ENCODE measurements around the gene PRRT2.

Gene PRRT2

GRCh38 chr16:29835926-29836325 is 23.9 kb downstream of the PRRT2 start:
- no peak for DNase-seq

- no peak for DNase-seq
These were observed 24.6 kb downstream of the PRRT2 start for GRCh38 chr16:29836623-29837022.

DNA sequence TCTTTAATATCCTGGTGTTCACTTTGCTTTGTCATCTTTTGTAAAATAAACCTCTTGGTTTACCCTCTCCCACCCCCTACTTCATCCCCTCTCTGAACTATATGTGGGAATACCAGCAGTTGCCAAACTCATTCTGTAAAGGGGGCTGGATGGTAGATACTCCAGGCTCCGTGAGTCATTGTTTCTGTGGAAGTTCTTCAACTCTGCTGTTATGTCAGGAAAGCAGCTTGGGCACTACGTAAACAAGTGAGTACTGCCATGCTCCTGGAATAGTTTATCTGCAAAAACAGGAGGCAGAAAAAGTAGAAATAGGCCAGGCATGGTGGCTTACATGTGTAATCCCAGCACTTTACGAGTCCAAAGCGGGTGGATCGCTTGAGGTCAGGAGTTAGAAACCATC is 25.8 kb downstream of the PRRT2 start:
- DNase-seq, result no peak

GRCh38 chr16:29839822-29840221 is 27.8 kb downstream of the PRRT2 start:
- DNase-seq, result no peak

DNA sequence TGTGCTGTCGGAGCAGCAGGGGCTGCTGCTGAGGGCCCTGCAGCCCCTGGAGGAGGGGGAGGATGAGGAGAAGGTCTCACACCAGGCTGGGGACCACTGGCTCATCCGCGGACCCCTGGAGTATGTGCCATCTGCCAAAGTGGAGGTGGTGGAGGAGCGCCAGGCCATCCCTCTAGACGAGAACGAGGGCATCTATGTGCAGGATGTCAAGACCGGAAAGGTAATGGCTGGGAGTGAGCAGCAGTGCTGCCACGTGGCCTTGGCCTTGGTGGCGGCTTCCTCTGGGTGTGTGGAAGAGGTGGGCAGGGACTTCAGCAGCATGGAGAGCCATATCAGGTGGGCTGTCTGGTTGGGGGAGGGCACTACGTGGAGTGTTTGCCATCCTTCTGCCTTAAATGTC is 28.2 kb downstream of the PRRT2 start:
- DNase-seq, result no peak

GRCh38 chr16:29841631-29842030 is 29.6 kb downstream of the PRRT2 start:
- no peak for DNase-seq

- no peak for DNase-seq
These were observed 30.8 kb downstream of the PRRT2 start for GRCh38 chr16:29842732-29843346.

DNA sequence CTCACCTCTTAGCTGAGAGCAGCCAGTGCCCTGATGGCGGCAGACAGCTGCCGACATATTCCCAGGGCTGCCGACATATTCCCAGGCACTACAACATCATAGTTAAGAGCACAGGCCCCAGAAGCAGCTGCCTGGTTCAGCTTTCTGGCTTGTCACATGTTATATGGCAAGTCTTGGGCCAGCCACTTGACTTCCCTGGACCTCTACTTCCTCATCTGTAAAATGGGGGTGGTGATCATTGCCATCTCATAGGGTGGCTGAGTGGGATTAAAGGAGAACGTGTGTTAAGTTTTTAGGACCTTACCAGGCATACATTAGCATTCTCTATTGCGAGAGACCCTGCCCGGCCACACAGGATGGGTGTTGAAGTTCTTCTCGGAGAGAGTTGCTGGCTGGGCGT is 31.9 kb downstream of the PRRT2 start:
- DNase-seq, result no peak

DNA sequence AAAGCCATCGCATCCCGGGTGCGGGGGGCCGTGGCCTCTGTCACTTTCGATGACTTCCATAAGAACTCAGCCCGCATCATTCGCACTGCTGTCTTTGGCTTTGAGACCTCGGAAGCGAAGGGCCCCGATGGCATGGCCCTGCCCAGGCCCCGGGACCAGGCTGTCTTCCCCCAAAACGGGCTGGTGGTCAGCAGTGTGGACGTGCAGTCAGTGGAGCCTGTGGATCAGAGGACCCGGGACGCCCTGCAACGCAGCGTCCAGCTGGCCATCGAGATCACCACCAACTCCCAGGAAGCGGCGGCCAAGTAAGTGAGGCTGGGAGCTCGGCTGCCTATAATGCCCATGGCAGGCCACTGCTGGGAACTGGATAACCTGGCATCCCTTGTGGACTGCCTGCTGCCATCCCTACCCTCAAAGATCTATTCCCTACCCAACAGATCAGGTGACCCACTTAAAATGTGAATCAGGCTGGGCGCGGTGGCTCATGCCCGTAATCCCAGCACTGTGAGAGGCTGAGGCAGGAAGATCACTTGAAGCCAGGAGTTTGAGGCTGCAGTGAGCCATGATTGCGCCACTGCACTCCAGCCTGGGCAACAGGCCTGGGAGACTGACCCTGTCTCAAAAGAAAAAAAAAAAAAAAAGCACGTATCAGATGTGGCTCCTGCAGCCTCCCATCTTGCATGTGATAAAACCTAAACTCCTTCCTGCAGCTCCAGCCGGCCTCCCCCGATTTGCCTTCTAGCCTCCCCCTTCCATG is 32.8 kb downstream of the PRRT2 start:
- no peak for DNase-seq

GRCh38 chr16:29845656-29846055 is 33.7 kb downstream of the PRRT2 start:
- no peak for DNase-seq

DNA sequence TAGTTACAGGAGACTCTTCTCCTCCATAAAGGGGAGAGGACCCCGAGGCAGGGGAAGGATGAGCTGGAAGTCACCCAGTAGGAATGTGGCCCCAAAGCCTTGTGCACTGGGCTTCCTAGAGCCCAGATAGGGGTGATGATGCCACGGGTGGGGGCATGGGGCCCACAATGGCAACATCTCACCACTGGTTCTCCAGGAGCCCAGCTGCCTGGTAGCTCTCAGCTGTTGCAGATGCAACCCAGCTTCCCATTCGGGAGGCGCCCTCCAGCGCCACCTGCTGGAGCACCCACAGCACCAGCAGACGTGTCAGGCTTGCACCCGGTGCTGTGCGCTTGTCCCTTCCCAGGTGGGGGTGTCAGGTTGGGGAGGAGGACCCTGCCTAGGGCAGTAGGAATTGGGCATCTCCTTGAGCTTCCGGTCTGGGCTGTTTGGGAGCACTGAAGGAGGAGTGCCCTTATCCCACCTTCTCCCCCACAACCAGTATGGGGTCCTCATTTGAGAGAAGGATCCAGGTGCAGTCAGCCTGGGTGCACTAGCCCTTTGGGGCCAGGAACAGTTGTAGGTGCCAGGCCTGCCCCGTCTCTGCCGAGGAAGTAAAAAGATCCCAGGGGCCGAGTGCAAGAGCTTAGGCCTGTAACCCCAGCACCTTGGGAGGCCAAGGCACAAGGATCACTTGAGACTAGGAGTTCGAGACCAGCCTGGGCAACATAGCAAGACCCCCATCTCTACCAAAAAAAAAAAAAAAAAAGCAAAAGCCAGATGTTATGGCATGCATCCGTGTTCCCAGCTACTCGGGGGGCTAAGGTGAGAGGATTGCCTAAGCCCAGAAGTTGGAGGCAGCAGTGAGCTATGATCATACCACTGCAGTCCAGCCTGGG is 36.7 kb downstream of the PRRT2 start:
- DNase-seq, result peak; percentile 86

GRCh38 chr16:29849505-29849904 is 37.5 kb downstream of the PRRT2 start:
- DNase-seq, result no peak

GRCh38 chr16:29850998-29851397 is 39.0 kb downstream of the PRRT2 start:
- no peak for DNase-seq

DNA sequence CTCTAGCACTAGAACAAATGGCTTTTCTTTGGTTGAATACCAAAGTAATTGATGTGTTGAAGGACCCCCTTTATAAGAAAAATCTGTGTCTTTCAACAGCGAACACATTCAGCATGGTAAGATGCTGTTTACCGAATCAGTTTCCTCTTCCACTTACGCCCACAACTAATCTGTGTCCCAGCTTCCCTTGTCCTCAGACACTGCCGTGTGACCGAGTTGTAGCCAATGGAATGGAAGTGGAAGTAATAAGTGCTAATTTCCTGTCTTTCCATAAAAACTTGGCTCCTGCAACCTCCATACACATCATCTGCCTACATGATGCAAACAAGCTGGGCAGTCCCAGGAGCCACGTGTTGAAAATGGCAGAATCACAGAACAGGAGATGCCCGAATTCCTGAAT is 40.7 kb downstream of the PRRT2 start:
- no peak for DNase-seq

DNA sequence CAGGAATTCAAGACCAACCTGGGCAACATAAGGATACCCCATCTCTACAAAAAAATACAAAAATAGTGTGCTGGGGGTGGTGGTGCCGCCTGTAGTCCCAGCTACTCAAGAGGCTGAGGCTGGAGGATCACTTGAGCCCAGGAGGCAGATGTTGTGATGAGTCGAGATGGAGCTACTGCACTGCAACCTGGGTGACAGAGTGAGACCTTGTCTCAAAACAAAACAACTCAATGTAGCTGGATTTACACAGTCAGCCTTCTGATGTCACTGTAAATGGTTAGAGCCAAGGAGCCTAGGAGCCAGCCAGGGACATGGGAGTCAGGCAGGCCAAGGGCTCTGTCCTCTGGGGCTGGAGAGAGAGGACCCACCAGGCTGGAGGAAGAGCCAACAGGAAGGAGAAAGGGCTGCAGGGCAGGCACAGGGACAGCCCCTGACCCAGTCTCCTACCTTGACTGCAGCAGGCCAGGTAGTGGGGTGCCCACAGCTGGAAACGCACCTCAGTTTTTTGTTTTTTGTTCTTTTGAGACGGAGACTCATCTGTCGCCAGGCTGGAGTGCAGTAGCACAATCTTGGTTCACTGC is 42.6 kb downstream of the PRRT2 start:
- DNase-seq, result no peak

- DNase-seq, result no peak
These were observed 45.3 kb downstream of the PRRT2 start for GRCh38 chr16:29857133-29857760.

DNA sequence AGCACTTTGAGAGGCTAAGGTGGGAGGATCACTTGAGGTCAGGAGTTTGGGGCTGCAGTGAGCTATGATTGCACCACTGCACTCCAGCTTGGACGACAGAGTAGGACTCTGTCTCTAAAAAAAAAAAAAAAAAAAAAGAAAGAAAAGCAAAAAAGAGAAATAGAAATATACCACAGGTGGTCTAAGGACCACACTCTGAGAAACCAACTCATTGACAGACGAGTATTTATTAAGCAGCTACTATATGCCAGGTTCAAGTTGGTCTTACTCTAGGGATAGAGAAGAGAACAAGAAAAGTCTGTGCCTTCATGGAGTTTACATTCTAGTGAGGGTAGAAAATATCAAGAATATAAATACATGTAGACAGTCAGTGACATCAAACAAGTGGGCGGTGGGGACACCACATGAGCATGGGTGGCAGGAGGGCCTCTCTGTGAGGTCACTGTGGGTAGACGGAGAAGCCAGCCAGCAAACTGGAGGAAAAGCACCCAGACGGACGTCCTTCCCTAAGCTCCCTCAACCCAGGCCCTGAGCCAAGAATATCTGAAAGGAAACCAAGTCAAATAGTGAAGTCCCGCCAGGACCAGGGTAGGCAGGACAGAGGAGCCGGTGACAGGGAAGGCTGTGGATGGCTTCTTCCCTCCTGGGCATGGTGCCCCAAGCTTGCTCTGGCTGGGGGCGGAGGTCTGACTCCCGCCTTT is 46.3 kb downstream of the PRRT2 start:
- no peak for DNase-seq

GRCh38 chr16:29858974-29859373 is 47.0 kb downstream of the PRRT2 start:
- no peak for DNase-seq

DNA sequence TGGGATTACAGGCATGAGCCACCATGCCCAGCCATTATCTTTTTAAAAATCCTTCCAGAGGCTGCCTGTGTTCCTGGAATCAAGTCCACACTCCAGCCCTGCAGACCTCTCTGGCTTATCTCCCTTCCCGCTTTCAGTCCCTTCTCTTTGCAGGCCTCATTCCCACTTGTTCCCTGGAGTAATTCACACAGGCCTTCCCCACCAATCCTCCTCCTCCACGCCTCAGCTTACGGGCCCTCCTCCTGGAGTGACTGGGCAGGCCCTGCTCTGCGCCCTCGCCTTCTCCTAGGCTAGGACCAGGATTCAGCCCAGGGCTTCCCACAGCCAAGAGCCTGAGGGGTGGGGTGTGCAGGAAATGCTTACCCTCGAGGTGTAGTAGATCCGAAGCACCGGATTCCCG is 48.2 kb downstream of the PRRT2 start:
- no peak for DNase-seq

DNA sequence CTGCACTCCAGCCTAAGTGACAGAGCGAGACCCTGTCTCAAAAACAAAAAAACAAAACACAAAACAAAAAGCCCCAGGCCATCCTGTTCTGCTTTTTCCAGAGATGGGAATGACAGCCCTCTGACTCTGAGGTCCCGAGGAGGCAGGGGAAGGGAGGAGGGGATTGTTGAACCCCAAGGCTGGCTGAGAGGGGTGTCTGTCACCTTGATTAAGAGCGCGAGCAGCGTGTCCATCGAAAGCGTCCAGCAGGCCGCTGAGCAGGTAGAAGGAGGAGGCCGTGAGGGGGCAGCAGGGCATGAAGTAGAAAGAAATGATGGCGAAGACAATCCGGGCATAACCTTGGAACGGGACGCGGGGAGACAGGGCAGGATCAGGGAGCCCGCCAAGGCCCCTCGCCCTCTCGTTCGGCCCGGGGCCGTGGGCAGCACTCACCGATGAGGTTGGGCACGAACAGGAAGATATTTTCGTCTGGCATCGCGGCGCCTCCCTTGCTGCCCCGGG is 50.4 kb downstream of the PRRT2 start:
- DNase-seq, result peak; percentile 7

DNA sequence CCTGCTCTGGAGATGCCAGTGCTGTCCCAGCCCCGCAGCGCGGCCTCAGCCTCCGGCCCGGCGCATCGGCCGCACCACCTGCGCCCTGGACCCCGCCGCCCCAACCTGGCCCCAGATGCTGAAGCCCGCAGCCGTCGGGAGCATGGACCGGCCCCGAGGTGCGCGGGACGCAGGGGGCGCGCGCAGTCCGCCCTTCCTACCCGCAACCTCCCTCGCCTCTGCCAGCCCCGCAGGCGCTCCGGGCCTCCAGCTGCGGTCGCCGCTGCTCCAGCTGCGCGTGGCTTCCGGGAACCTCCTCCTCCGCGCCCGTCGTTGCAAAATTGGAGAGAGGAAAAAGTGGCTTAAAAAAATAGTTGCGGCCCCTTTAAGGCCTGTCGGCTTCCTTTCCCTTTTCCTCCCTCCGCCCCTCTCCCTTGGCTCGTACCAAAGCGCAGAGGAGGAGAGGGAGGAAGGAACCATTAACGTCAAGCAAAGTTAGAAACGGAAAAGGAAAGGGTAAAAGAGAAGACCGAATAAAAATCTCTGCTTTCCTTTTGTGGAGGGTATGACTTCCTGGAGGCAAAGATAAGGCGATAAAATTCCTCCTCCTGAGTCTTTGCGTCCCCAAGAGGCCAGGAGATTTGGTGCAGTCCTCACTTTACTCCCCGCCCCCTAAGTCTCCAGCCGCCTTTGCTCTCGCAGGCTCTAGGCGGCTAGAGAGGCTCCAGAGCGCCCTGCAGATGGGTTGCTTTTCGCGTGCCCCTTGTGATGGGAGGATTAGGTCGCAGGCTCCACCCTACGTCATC is 51.1 kb downstream of the PRRT2 start, which contains the start of gene CDIPT:
Gene CDIPT, minus strand, starts transcription at position 343 of the 785 bp plus-strand sequence. CDS start 369 bp downstream, outside the sequence.
- DNase-seq, result peak; percentile 90
